Calu3 (cell line): ENCODE data around the gene ANKLE2. TPM values are rescaled to one million over a fixed set of nuclear protein-coding genes. Genes with fewer than 3 reads are reported as not detected.

Experiments used
- BruUV-seq: library from RNA; stranded (reverse); fragments of 400-500 nt; replicated peaks from 2 replicates; lab custom pipeline; 2021; lab: Mats Ljungman, UMichigan
- CTCF ChIA-PET: fragments of 300-600 bp; sonication (Branson Sonifier 250); formaldehyde crosslinking; loops from one replicate; lab custom pipeline; 2022; ENCODE audit warnings: antibody characterized with exemption; lab: Charles Lee
- DNase-seq: peaks from one replicate; pipeline ENCODE4 v3.0.0; 2022
- H3K27ac Mint-ChIP-seq: one replicate; pipeline ENCODE4 v1.8.0; 2022; ENCODE audit warnings: mixed read lengths; ENCODE audit not compliant: unreplicated experiment
- H3K27me3 Mint-ChIP-seq: one replicate; pipeline ENCODE4 v1.8.0; 2022; ENCODE audit warnings: mixed read lengths; ENCODE audit not compliant: unreplicated experiment
- H3K36me3 Mint-ChIP-seq: one replicate; pipeline ENCODE4 v1.8.0; 2022; ENCODE audit warnings: mild to moderate bottlenecking, moderate library complexity, mixed read lengths; ENCODE audit not compliant: insufficient read depth, unreplicated experiment
- H3K4me1 Mint-ChIP-seq: one replicate; pipeline ENCODE4 v1.8.0; 2022; ENCODE audit warnings: mild to moderate bottlenecking, low read depth, mixed read lengths; ENCODE audit not compliant: unreplicated experiment
- H3K4me3 Mint-ChIP-seq: one replicate; pipeline ENCODE4 v1.8.0; 2022; ENCODE audit warnings: mild to moderate bottlenecking, low read depth, moderate library complexity, mixed read lengths; ENCODE audit not compliant: unreplicated experiment
- H3K9me3 Mint-ChIP-seq: one replicate; pipeline ENCODE4 v1.8.0; 2022; ENCODE audit warnings: low read depth, mixed read lengths; ENCODE audit not compliant: unreplicated experiment
- intact Hi-C: fragments of 100-400 bp; cut with micrococcal nuclease; formaldehyde crosslinking; loops from one replicate; pipeline ENCODE4 v1.10.0; 2022; ENCODE audit not compliant: unreplicated experiment
- total RNA-seq: library from RNA; stranded (reverse); gene quantifications from 2 replicates; pipeline ENCODE4 v1.2.3, GENCODE V29; 2022
- TF ChIP-seq, protein P1 (sequence below): fragments of 200-600 bp; IDR thresholded peaks from one replicate; pipeline ENCODE4 v1.8.0; 2022; ENCODE audit warnings: antibody characterized with exemption; ENCODE audit not compliant: unreplicated experiment

The ANKLE2 gene
- total RNA-seq, 1 experiment from 2014 or later: 190 TPM

DNA sequence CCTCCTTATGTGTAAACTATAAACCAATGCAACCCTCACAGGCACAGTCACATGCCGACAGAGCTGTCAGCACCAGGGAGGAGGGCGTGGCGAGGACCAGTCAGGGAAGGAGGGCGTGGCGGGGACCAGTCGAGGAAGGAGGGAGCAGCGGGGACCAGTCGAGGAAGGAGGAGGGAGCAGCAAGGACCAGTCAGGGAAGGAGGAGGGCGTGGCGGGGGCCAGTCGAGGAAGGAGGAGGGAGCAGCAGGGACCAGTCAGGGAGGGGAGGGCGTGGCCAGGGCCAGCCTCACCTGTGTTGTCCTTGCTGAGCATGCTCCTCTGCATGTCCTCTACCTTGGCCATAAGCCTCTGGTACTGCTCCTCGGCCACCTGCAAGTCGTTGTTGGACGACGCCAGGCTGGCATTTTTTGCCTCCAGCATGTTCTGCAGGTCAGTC is 42.8 kb upstream of the ANKLE2 start:
- peak; percentile 29 for DNase-seq
- Mint-ChIP-seq H3K36me3 (peaks cover 89% of the 10 kb centered on the region), H3K4me1 (no peaks in the 10 kb centered on the region), H3K27ac (no peak overlapping the region), H3K9me3 (no peaks in the 10 kb centered on the region), H3K27me3 (no peaks in the 10 kb centered on the region), H3K4me3 (no peak overlapping the region)
- CTCF ChIA-PET: no interaction called here
- BruUV-seq: no TSS peak
- intact Hi-C loops: no loop called here
- TF ChIP-seq, protein P1, sequence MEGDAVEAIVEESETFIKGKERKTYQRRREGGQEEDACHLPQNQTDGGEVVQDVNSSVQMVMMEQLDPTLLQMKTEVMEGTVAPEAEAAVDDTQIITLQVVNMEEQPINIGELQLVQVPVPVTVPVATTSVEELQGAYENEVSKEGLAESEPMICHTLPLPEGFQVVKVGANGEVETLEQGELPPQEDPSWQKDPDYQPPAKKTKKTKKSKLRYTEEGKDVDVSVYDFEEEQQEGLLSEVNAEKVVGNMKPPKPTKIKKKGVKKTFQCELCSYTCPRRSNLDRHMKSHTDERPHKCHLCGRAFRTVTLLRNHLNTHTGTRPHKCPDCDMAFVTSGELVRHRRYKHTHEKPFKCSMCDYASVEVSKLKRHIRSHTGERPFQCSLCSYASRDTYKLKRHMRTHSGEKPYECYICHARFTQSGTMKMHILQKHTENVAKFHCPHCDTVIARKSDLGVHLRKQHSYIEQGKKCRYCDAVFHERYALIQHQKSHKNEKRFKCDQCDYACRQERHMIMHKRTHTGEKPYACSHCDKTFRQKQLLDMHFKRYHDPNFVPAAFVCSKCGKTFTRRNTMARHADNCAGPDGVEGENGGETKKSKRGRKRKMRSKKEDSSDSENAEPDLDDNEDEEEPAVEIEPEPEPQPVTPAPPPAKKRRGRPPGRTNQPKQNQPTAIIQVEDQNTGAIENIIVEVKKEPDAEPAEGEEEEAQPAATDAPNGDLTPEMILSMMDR: no peak

GRCh38 chr12:132803888-132804287 is 42.3 kb upstream of the ANKLE2 start:
- BruUV-seq: no TSS peak
- no peak for DNase-seq
- TF ChIP-seq, protein P1: no peak
- H3K36me3 Mint-ChIP-seq: peaks cover 91% of the 10 kb centered on the region
- no peaks in the 10 kb centered on the region for H3K9me3 Mint-ChIP-seq
- intact Hi-C loops: no loop called here
- no peaks in the 10 kb centered on the region for H3K27me3 Mint-ChIP-seq
- CTCF ChIA-PET: no interaction called here
- H3K4me1 Mint-ChIP-seq: no peaks in the 10 kb centered on the region
- no peak overlapping the region for H3K4me3 Mint-ChIP-seq
- no peak overlapping the region for H3K27ac Mint-ChIP-seq

DNA sequence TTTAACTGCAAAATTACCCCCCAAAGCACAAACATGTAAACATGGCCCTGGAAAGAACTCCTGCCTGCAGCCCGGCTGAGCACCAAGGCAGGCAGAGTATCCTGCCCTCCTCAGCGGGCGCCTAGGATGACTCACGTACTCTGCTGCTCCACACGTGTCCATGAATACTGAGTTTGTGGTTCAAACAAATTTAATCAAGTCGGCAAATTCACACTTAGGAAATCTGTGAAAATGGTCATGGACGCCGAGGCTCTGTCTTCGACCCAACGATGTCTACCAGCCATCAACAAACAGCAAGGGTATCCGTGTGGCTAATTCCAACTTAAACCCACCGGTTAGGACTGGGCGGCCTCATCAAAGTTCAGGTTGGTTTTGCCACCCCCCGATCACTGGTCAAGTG is 41.5 kb upstream of the ANKLE2 start:
- Mint-ChIP-seq H3K27me3 (no peaks in the 10 kb centered on the region), H3K4me1 (no peaks in the 10 kb centered on the region), H3K4me3 (no peak overlapping the region), H3K36me3 (peaks cover 84% of the 10 kb centered on the region), H3K27ac (no peak overlapping the region), H3K9me3 (no peaks in the 10 kb centered on the region)
- DNase-seq: no peak
- TF ChIP-seq, protein P1: no peak
- no TSS peak for BruUV-seq
- CTCF ChIA-PET: no interaction called here
- intact Hi-C loops: no loop called here

DNA sequence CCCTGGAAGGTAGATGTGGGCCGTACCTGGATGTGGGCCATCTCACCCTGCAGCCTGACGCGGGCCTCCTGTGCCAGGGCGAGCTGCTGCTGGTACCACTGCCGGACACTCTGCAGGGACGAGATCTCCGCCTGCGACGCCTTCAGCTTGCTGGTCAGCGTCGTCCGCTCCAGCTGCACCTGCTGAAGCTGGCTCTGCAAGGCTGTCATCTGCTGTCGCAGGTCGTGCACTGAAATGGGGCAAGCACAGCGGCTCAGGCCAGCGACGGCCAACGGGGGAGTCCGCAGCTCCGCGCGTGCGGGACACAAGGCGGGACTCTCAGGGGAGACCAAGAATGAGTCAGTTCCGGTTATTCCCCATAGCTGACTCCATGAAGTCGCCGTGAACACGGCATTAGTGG is 40.1 kb upstream of the ANKLE2 start:
- Mint-ChIP-seq H3K4me3 (no peak overlapping the region), H3K27me3 (no peaks in the 10 kb centered on the region), H3K27ac (no peak overlapping the region), H3K4me1 (no peaks in the 10 kb centered on the region), H3K9me3 (no peaks in the 10 kb centered on the region), H3K36me3 (peaks cover 84% of the 10 kb centered on the region)
- CTCF ChIA-PET: no interaction called here
- TF ChIP-seq, protein P1: no peak
- intact Hi-C loops: no loop called here
- DNase-seq: no peak
- no TSS peak for BruUV-seq
